Amniotic epithelial cell (primary cell): Measurements from ENCODE around the gene PRKN.

ENCODE experiments used
- DNase-seq: peaks from one replicate; pipeline ENCODE4 v3.0.0-alpha.2; 2010; ENCODE audit warnings: low read depth

Gene PRKN

GRCh38 chr6:162618448-162619002 lies 109.0 kb downstream of the PRKN start:
- DNase-seq: no peak

GRCh38 chr6:162615016-162615705 lies 112.4 kb downstream of the PRKN start:
- DNase-seq: no peak

DNA sequence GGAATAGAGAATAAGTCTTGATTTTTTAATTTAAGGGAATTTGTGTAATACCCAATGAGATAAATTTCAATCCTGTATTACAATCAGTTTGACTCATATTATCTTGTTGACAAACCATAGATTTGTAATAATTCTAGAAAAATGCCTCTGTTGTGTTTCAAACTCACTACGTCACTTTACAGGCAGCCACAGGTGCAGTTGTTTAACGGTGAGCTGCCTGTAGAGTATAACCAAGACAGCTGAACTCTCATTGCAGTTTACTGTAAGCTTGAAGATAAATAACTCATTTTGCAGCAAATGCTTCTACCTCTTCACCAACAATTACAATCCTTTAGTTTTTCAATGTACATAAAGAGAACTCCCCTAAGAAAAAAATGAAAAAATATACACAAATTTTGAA lies 114.3 kb downstream of the PRKN start:
- no peak for DNase-seq

DNA sequence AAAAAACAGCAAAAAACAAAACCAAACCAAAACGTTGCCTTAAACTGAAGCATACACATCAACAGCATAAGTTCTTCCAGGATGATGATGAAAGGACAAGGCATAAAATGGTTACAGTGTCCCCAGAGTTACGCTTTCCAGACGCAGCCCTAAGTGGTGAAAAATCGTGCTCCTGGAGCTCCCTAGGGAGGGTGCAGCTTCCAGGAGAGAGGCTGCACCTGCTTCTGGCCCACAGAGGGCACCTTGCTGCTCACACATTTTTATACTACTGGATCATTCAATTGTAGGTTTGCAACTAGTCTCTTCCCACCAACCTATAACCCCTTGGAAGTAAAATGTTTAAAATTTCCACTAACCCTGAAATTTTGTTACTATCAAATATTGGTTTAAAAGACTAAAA lies 115.0 kb downstream of the PRKN start:
- no peak for DNase-seq

GRCh38 chr6:162610351-162610750 lies 117.2 kb downstream of the PRKN start:
- DNase-seq: no peak

DNA sequence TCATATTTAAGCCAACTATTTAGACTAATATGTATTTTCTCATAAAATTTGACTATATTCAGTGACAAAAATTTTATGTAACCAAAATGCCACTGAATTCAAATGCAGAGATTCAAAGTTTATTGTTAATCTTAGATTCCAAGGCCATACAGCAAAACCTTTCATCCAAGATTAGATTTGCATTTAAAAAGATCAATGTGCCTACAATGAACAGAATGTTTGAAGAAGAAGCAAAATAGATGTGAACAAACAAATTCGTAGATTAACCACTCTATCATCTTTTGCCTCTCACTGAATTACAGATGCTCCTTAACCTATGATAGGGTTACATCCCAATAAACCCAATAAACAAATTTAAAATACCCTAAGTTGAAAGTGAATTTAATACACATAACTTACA lies 121.7 kb downstream of the PRKN start:
- DNase-seq: no peak

DNA sequence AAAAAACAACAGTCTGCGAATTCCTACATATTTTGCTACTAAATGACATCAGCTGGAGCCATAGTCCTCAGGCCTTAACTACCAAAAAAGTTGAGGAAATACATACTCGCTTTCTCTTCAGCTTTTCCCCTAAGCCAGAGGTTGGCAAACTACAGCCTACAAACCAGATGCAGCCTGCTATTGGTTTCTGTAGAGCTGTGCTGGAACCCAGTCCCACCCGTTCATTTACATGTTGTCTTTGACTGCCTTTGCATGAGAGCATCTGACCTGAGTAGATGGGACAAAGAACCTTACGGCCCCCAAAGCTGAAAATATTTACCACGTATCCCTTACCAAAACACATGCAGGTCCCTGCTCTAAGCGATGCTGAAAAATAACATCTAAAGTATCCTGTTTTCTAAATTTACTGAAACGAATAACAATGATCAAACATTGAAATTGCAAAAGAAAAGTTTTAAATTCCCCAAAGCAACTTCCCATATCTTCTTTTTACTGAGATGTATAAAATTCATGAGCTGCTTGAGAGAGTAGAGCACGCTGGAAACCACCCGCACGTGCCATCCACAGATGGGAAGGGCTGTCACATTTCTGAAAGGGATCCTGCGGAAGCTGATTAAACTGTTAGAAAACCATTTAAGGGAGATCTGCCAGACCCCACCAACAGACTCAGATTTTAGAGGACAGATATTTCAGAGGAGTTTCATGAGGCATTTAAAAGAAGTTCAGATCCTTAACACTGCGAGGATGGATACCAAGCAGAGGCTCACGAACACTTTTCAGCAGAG lies 124.1 kb downstream of the PRKN start:
- DNase-seq: no peak

DNA sequence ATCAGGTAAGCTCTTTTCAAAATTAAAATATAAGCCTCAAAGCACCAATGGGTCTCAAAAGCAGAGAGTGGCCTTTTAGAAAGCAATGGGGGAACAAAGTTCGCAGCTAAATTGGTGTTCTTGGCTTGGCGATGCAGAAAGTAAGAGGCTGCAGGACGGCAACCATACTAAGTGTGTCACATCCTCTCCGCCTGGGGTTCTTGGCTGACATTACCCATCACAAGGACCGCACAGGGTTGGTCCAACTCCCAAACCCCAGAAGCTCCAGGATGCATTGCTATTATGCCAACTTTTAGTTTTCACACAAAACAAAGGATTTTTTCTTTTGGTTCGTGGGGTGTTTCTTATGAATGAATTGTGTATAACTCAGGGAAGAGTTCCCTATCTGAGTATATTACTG lies 124.8 kb downstream of the PRKN start:
- no peak for DNase-seq

DNA sequence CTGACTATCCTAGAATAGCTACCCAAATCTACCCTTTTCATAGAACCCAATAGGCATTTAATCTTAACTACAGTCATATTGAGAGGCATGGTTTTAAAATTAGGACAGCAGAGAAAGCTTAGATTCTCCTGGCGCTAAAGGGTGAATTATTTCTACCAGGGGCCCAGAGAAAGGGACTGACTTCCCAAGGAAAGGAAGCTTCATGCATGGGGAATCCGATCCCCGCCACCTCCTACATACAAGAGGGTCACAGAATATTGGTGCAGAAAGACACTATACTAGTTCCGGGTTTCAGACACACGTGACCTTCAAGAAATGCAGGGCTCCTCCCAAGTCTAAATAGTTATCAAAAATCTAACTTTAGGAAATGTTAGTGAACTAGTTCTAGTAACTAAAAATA lies 130.9 kb downstream of the PRKN start:
- DNase-seq: no peak

DNA sequence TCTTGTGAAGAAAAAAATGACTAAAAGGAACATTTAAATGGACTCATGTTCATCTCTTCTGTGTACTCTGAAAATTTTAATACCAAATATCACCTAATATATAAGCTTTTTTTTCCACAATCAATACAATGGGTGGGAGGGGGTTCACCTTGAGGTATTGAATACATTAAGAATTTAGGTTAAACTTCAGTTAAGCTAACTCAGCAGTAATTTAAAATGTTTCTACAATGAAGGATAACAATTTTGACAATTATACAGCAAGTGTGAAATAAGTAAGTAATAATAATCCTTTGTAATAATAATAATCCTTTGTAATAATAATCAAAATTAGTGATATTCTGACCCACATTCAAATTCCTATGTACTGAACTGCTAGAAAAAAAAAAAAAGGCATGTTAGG lies 136.0 kb downstream of the PRKN start:
- DNase-seq: no peak

DNA sequence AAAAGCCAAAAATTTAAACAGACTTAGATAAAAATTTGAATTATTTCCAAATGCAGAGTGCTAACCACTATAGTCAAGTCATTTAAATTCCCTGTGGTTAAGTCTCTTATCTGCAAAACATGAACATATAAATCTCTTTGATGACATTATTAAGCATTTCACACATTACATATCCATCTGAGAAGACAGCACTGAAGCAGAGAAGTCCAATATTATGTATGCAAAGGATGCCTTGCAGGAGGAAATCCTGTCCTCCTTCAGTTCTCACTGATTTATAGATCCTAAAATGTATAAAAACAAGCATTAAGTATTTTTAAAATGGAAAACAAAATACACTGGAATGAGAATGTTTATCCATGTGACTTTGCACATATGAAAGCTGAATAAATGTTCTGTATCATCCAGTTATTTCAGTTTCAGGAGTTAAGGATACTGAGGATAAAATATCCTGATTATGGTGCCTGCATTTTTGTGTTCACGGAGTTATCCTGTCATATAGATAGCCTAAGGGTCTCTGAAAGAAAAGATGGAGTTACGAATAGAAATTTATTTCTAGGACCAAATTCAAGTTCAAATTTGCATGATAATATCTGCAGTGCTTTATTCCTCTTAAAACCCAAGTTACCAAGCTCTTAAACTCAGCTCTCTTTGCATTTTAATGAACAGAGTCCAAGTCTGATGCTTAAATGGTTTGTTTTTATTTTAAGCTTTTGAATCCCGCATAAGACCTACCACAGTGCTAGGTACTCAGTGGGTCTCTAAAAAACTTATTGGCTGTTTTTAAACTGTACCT lies 145.4 kb downstream of the PRKN start:
- no peak for DNase-seq

DNA sequence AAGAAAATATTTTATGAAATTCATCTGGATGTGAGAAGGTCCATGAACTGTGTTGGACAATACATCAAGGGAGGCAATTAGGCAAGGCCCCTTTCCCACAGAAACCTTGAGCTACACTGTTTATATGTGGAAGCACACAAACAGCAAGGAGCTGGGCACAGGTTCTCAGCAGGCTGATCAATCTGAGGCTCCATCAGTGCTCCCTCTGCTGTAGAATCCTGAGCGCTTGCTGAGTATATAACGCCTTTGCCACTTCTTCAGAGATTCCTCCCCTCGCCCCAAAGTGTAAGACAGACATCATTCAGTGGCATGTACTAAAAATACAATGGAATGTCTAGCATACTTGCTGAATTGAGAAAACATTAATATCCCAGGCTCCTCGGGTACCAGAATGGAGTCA lies 146.9 kb downstream of the PRKN start:
- DNase-seq: no peak

- no peak for DNase-seq
Measured at GRCh38 chr6:162576016-162576415, 151.6 kb downstream of the PRKN start.

DNA sequence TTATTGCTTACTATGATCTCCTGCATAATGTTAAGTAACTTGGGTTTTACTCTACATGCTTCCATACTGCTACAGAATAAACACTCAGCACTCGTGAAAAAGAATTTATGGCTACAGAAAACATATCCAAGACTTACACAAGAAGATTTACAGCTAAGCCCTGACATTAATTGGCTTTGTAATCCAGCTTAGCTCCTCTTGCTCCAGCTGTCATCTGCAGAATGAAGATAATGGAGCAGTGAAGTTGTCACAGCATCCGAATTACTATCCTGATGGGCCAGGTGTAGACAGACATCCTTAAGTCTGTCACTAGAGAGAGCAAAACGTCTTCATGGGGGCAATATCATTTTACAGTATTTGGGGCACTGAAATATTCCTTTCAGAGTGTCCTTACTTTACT lies 155.3 kb downstream of the PRKN start:
- no peak for DNase-seq

GRCh38 chr6:162568266-162568665 lies 159.3 kb downstream of the PRKN start:
- no peak for DNase-seq

DNA sequence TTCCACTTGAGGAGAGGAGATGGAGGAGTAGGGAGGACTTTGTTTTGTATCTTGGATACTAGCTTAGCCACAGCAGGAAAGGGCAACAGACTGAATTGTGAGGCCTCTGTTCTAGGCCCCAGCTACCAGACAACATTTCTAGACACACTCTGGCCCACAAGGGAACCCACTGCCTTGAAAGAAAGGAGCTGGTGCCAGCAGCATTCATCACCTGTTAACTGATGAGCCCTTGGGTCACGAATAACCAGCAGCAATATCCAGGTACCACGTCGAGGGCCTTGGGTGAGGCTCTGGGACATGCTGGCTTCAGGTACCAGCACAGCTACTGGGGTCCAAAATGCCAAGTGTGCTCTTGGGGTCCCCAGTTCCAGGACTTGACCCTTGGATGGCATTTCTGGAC lies 165.5 kb downstream of the PRKN start:
- DNase-seq: no peak

- DNase-seq: no peak
Measured at GRCh38 chr6:162560891-162561290, 166.7 kb downstream of the PRKN start.

GRCh38 chr6:162554531-162554930 lies 173.0 kb downstream of the PRKN start:
- no peak for DNase-seq

DNA sequence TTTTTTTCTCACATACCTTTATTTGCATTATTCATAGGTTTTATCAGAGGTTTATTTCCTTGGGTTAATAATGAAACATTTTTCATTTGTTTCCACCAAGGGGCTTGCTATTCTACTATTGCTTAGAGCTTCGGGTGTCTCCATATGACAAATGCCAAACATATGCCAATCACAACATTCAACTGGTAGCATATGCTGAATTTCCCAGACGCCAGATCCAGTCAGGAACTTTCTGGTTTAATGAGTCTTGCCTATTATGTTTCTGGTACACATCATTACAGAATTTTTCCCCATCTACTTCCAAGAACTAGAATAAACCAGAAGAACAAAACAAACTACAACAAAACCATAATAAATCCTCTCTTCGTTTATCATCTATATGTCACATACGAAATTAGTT lies 180.7 kb downstream of the PRKN start:
- no peak for DNase-seq

- no peak for DNase-seq
Measured at GRCh38 chr6:162543221-162543620, 184.3 kb downstream of the PRKN start.

DNA sequence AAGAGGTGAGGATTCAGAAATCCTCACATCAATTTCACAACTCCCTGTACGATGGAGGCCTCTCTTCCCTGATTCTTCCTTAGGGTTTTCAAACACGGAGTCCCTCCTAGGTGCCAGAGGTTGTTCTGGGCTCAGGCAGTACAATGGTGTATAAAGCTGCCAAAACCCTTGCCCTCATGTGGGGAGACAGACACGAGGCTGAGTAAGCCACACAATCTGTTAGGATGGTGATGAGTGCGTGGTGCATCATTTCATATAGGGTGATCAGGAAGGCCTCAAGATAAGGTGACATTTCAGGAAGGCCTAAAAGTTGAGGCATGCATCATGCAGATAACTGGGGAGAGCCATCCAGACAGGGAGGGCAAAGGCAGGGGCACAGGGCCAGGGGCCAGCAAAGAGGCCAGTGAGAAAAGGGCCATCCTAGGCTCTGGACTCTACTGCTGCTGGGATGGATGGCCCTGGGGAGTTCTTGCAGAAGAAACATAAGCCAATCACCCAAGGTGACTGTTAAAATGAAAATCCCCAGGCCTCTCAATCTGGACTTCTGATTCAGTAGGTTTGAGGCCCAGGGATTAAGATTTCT lies 186.5 kb downstream of the PRKN start:
- DNase-seq: no peak

GRCh38 chr6:162539321-162539720 lies 188.2 kb downstream of the PRKN start:
- DNase-seq: no peak
